Measurements from ENCODE around the gene PUS7.
"Not testable (repeated sequence)": the region's sequence is repeated elsewhere in the genome, so short reads cannot be mapped to it uniquely, and the experiment has no call there.

PUS7 gene

GRCh38 chr7:105448181-105448580 lies 73.9 kb downstream of the PUS7 start:
- DNase-seq (ENCODE audit: low read depth): no peak

- no peak for DNase-seq (ENCODE audit: low read depth)
Measured at GRCh38 chr7:105444342-105444987, 77.6 kb downstream of the PUS7 start.

DNA sequence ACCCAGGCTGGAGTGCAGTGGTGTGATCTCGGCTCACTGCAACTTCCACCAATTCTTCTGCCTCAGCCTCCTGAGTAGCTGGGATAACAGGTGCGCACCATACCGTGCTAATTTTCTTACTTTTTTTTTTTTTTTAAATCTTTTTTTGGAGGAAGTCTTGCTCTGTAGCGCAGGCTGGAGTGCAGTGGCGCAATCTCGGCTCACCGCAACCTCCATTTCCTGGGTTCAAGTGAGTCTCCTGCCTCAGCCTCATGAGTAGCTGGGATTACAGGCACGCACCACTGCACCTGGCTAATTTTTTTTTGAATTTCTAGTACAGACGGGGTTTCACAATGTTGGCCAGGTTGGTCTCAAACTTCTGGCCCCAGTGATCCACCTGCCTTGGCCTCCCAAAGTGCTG lies 79.9 kb downstream of the PUS7 start:
- not testable (repeated sequence) for DNase-seq (ENCODE audit: low read depth)

- DNase-seq (ENCODE audit: low read depth): peak; percentile 90
Measured at GRCh38 chr7:105439174-105439893, 82.7 kb downstream of the PUS7 start.

DNA sequence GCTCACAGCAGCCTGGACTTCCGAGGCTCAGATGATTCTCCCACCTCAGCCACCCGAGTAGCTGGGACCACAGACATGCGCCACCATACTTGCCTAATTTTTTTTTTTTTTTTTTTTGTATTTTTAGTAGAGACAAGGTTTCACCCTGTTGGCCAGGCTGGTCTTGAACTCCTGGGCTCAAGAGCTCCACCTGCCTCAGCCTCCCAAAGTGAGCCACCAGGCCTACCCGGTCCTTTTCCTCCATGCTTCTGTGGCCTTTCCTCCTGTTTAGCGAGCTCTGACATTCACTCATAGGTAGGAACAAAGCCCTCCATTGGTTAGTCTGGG lies 83.3 kb downstream of the PUS7 start:
- DNase-seq (ENCODE audit: low read depth): no peak

- DNase-seq (ENCODE audit: low read depth): no peak
Measured at GRCh38 chr7:105438254-105438653, 83.8 kb downstream of the PUS7 start.

DNA sequence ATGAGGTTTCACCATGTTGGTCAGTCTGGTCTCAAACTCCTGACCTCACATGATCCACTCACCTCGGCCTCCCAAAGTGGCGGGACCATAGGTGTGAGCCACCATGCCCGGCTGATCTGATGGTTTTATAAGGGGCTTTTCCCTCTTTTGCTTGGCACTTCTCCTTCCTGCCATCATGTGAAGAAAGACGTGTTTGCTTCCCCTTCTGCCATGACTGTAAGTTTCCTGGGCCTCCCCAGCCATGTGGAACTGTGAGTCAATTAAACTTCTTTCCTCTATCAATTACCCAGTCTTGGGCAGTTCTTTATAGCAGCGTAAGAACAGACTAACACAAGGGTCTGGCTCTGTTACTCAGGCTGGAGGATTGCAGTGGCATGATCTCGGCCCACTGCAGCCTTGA lies 84.7 kb downstream of the PUS7 start:
- DNase-seq (ENCODE audit: low read depth): not testable (repeated sequence)

GRCh38 chr7:105429746-105430612 lies 92.1 kb downstream of the PUS7 start:
- DNase-seq (ENCODE audit: low read depth): no peak

DNA sequence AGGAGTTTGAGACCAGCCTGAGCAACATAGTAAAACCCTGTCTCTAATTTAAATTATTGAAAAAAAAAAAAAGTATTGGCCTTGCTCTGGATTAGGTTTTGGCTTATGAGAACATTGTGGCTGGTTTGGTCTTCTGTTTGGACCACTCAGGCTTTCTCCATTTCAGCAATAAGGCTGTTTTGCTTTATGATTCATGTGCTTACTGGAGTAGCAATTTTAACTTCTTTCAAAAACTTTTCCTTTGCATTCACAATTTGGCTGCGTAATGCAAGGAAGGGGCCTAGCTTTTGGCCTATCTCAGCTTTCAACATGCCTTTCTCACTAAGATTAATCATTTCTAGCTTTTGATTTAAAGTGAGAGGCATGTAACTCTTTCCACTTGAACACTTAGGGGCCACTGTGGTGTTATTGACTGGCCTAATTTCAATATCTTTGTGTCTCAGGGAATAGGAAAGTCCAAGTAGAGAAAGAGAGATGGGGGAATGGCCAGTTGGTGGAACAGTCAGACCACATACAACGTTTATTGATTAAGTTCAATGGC lies 95.4 kb downstream of the PUS7 start:
- DNase-seq (ENCODE audit: low read depth): no peak

DNA sequence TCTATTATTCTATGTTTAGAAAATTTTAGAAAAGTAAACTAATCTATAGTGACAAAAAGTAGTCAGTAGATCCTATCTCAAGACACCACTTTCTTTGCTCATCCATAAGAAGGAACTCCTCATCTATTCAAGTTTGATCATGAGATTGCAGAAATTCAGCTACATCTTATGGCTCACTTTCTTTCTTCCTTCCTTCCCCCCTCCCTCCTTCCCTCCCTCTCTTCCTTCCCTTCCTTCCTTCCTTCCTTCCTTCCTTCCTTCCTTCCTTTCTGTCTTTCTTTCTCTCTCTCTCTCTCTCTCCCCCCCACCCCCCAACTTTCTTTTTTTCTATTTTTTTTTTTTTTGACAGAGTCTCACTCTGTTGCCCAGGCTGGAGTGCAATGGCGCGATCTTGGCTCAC lies 98.1 kb downstream of the PUS7 start:
- no peak for DNase-seq (ENCODE audit: low read depth)

- DNase-seq (ENCODE audit: low read depth): no peak
Measured at GRCh38 chr7:105413887-105414437, 108.1 kb downstream of the PUS7 start.

DNA sequence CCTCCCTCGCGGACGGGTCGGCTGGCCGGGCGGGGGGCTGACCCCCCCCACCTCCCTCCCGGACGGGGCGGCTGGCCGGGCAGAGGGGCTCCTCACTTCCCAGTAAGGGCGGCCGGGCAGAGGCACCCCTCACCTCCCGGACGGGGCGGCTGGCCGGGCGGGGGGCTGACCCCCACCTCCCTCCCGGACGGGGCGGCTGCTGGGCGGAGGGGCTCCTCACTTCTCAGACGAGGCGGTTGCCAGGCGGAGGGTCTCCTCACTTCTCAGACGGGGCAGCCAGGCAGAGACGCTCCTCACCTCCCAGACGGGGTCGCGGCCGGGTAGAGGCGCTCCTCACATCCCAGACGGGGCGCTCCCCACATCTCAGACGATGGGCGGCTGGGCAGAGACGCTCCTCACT lies 111.3 kb downstream of the PUS7 start:
- not testable (repeated sequence) for DNase-seq (ENCODE audit: low read depth)

GRCh38 chr7:105409775-105410174 lies 112.3 kb downstream of the PUS7 start:
- not testable (repeated sequence) for DNase-seq (ENCODE audit: low read depth)

GRCh38 chr7:105408791-105409410 lies 113.2 kb downstream of the PUS7 start:
- DNase-seq (ENCODE audit: low read depth): no peak
